ENCODE results near the gene EXT2.

EXT2 gene

GRCh38 chr11:44269369-44270351, 174.2 kb downstream of the EXT2 start:
- no peak for DNase-seq

- no peak for DNase-seq
Observed at GRCh38 chr11:44270403-44271273, 175.2 kb downstream of the EXT2 start.

- DNase-seq, result no peak
Observed at GRCh38 chr11:44271286-44271685, 175.8 kb downstream of the EXT2 start.

GRCh38 chr11:44274404-44274803, 178.9 kb downstream of the EXT2 start:
- no peak for DNase-seq

- DNase-seq, result no peak
Observed at GRCh38 chr11:44275241-44275640, 179.8 kb downstream of the EXT2 start.

- no peak for DNase-seq
Observed at GRCh38 chr11:44275961-44276550, 180.6 kb downstream of the EXT2 start.

- no peak for DNase-seq
Observed at GRCh38 chr11:44277196-44278090, 182.0 kb downstream of the EXT2 start.

GRCh38 chr11:44279483-44279882, 184.0 kb downstream of the EXT2 start:
- no peak for DNase-seq

- no peak for DNase-seq
Observed at GRCh38 chr11:44280257-44280656, 184.8 kb downstream of the EXT2 start.

- no peak for DNase-seq
Observed at GRCh38 chr11:44281151-44281550, 185.7 kb downstream of the EXT2 start.

- DNase-seq, result no peak
Observed at GRCh38 chr11:44282620-44283019, 187.1 kb downstream of the EXT2 start.

- no peak for DNase-seq
Observed at GRCh38 chr11:44285756-44286155, 190.3 kb downstream of the EXT2 start.

GRCh38 chr11:44286268-44286880, 190.9 kb downstream of the EXT2 start:
- no peak for DNase-seq

GRCh38 chr11:44286911-44287310, 191.4 kb downstream of the EXT2 start:
- no peak for DNase-seq

GRCh38 chr11:44288133-44288526, 192.7 kb downstream of the EXT2 start:
- no peak for DNase-seq

- DNase-seq, result no peak
Observed at GRCh38 chr11:44290208-44290607, 194.7 kb downstream of the EXT2 start.

Measured in NCI-H2081 treated with DMSO at 0.1 percent for 48 hours (cell line).